ENCODE data around the gene TECPR1.

GRCh38 chr7:98178762-98179490 lies 73.1 kb downstream of the TECPR1 start:
- TF ChIP-seq CTCF (IDR thresholded peaks at IDR 0.05): no peak
- no peak for TF ChIP-seq EZH2 (IDR thresholded peaks at IDR 0.05; ENCODE audit: borderline replicate concordance, insufficient read depth, low read depth, low read length, poor library complexity, severe bottlenecking)

Data from B cell (primary cell).